SK-N-SH treated with all-trans-retinoic acid at 6 μM for 48 hours (cell line): ENCODE results near the gene MET.

Experiments
- ATAC-seq: fragments of 200-7000 bp; cut with Tn5 transposase; 3 replicates; pipeline ENCODE4 v1.9.1; 2020; ENCODE audit warnings: mild to moderate bottlenecking, moderate library complexity
- ARNTL ChIP-seq: fragments of 450-650 bp; formaldehyde crosslinking; IDR thresholded peaks from 2 replicates; pipeline ENCODE4 v1.5.0; 2020; ENCODE audit warnings: low read depth, mild to moderate bottlenecking, moderate library complexity, borderline replicate concordance
- BACH2 ChIP-seq: fragments of 250-450 bp; sonication (Bioruptor Pico); IDR thresholded peaks from 2 replicates; pipeline ENCODE4 v1.9.0; 2021; ENCODE audit warnings: mild to moderate bottlenecking, borderline replicate concordance
- CREB5 ChIP-seq: fragments of 250-450 bp; sonication (Bioruptor Pico); IDR thresholded peaks from 2 replicates; pipeline ENCODE4 v1.5.1; 2020; ENCODE audit warnings: low read depth, mild to moderate bottlenecking, moderate library complexity
- CSDC2 ChIP-seq: fragments of 250-450 bp; sonication (Bioruptor Pico); IDR thresholded peaks from 2 replicates; pipeline ENCODE4 v1.5.0; 2020; ENCODE audit warnings: mild to moderate bottlenecking, moderate library complexity
- CSRNP3 ChIP-seq: fragments of 250-450 bp; sonication (Bioruptor Pico); IDR thresholded peaks from 2 replicates; pipeline ENCODE4 v1.5.1; 2021; ENCODE audit warnings: mild to moderate bottlenecking, moderate library complexity
- ESRRG ChIP-seq: fragments of 250-450 bp; sonication (Bioruptor Pico); IDR thresholded peaks from 2 replicates; pipeline ENCODE4 v1.6.1; 2021; ENCODE audit warnings: mild to moderate bottlenecking
- GLIS3 ChIP-seq: fragments of 250-450 bp; sonication (Bioruptor Pico); IDR thresholded peaks from 2 replicates; pipeline ENCODE4 v1.5.0; 2020; ENCODE audit warnings: mild to moderate bottlenecking, moderate library complexity
- ISL1 ChIP-seq: fragments of 250-450 bp; sonication (Bioruptor Pico); IDR thresholded peaks from 2 replicates; pipeline ENCODE4 v2.1.2; 2022; ENCODE audit warnings: mild to moderate bottlenecking, moderate library complexity
- OSR1 ChIP-seq: fragments of 250-450 bp; sonication (Bioruptor Pico); IDR thresholded peaks from 2 replicates; pipeline ENCODE4 v1.8.0; 2022; ENCODE audit warnings: moderate library complexity, mild to moderate bottlenecking, inconsistent platforms
- PATZ1 ChIP-seq: fragments of 250-450 bp; sonication (Bioruptor Pico); IDR thresholded peaks from 2 replicates; pipeline ENCODE4 v1.8.0; 2020; ENCODE audit warnings: mild to moderate bottlenecking, moderate library complexity, borderline replicate concordance
- PPARA ChIP-seq: fragments of 250-450 bp; sonication (Bioruptor Pico); IDR thresholded peaks from 2 replicates; pipeline ENCODE4 v1.5.0; 2020; ENCODE audit warnings: mild to moderate bottlenecking, borderline replicate concordance
- RARB ChIP-seq: fragments of 250-450 bp; sonication (Bioruptor Pico); IDR thresholded peaks from 2 replicates; pipeline ENCODE4 v1.8.0; 2021; ENCODE audit warnings: mild to moderate bottlenecking, moderate library complexity
- SNAI2 ChIP-seq: fragments of 250-450 bp; sonication (Bioruptor Pico); IDR thresholded peaks from 2 replicates; pipeline ENCODE4 v1.5.0; 2020; ENCODE audit warnings: mild to moderate bottlenecking, moderate library complexity
- TCF4 ChIP-seq: fragments of 250-450 bp; sonication (Bioruptor Pico); IDR thresholded peaks from 2 replicates; pipeline ENCODE4 v1.8.0; 2021; ENCODE audit warnings: mild to moderate bottlenecking, moderate library complexity, borderline replicate concordance
- TSHZ2 ChIP-seq: fragments of 250-450 bp; sonication (Bioruptor Pico); IDR thresholded peaks from 2 replicates; pipeline ENCODE4 v1.5.0; 2020; ENCODE audit warnings: mild to moderate bottlenecking, moderate library complexity
- ZC3H10 ChIP-seq: fragments of 250-450 bp; sonication (Bioruptor Pico); IDR thresholded peaks from 2 replicates; pipeline ENCODE4 v1.5.1; 2021; ENCODE audit warnings: mild to moderate bottlenecking, moderate library complexity
- ZFP3 ChIP-seq: fragments of 250-450 bp; sonication (Bioruptor Pico); IDR thresholded peaks from 2 replicates; pipeline ENCODE4 v1.5.0; 2020; ENCODE audit warnings: mild to moderate bottlenecking, moderate library complexity
- ZFP30 ChIP-seq: fragments of 450-650 bp; formaldehyde crosslinking; IDR thresholded peaks from 2 replicates; pipeline ENCODE4 v1.5.0; 2022; ENCODE audit warnings: mild to moderate bottlenecking, moderate library complexity
- ZNF565 ChIP-seq: fragments of 450-650 bp; formaldehyde crosslinking; conservative IDR thresholded peaks from 2 replicates; pipeline ENCODE4 v1.5.0; 2020; ENCODE audit warnings: low read depth, mild to moderate bottlenecking, moderate library complexity
- ZNF70 ChIP-seq: fragments of 450-650 bp; formaldehyde crosslinking; IDR thresholded peaks from 2 replicates; pipeline ENCODE4 v1.5.0; 2020; ENCODE audit warnings: mild to moderate bottlenecking, moderate library complexity
- ZNF8 ChIP-seq: fragments of 450-650 bp; formaldehyde crosslinking; IDR thresholded peaks from 2 replicates; pipeline ENCODE4 v1.5.0; 2020; ENCODE audit warnings: mild to moderate bottlenecking, moderate library complexity

Gene MET

GRCh38 chr7:116691664-116692063 is 19.7 kb downstream of the MET start:
- TF ChIP-seq ESRRG (CRISPR knock-in tag) (no peak), TSHZ2 (no peak), SNAI2 (CRISPR knock-in tag) (no peak), OSR1 (no peak), PPARA (CRISPR knock-in tag) (no peak), CSDC2 (CRISPR knock-in tag) (no peak), ZC3H10 (CRISPR knock-in tag) (no peak), ZFP30 (CRISPR knock-in tag) (no peak), CREB5 (CRISPR knock-in tag) (no peak), ISL1 (CRISPR knock-in tag) (no peak), ZFP3 (CRISPR knock-in tag) (no peak), ZNF565 (CRISPR knock-in tag) (no peak), CSRNP3 (CRISPR knock-in tag) (no peak), PATZ1 (CRISPR knock-in tag) (no peak)

GRCh38 chr7:116692401-116693308 is 20.7 kb downstream of the MET start:
- ATAC-seq, result peak; percentile 11; the same call in 1 of the 3 replicates
- no peak for TF ChIP-seq CSRNP3 (CRISPR knock-in tag)
- TF ChIP-seq ZNF8 (CRISPR knock-in tag), result no peak
- TF ChIP-seq PPARA (CRISPR knock-in tag), result no peak
- TF ChIP-seq SNAI2 (CRISPR knock-in tag), result no peak
- TF ChIP-seq ZNF70 (CRISPR knock-in tag), result no peak
- TF ChIP-seq ZFP3 (CRISPR knock-in tag), result no peak
- TF ChIP-seq TCF4, result no peak
- no peak for TF ChIP-seq GLIS3 (CRISPR knock-in tag)
- no peak for TF ChIP-seq RARB
- TF ChIP-seq CSDC2 (CRISPR knock-in tag), result no peak
- no peak for TF ChIP-seq CREB5 (CRISPR knock-in tag)
- no peak for TF ChIP-seq BACH2 (CRISPR knock-in tag)
- no peak for TF ChIP-seq ARNTL (CRISPR knock-in tag)
- TF ChIP-seq ZNF565 (CRISPR knock-in tag), result no peak
- no peak for TF ChIP-seq ZFP30 (CRISPR knock-in tag)
- no peak for TF ChIP-seq ISL1 (CRISPR knock-in tag)
- no peak for TF ChIP-seq ZC3H10 (CRISPR knock-in tag)
- TF ChIP-seq PATZ1 (CRISPR knock-in tag), result no peak
- TF ChIP-seq OSR1, result no peak
- no peak for TF ChIP-seq TSHZ2

More at GRCh38 chr7:116691664-116692063, 19.7 kb downstream of the MET start:
- ATAC-seq, result no peak
